RCC 7860 (cell line): Measurements from ENCODE around the gene NHLH1.

Experiments
- DNase-seq: peaks from one replicate; pipeline ENCODE4 v3.0.0-alpha.2; 2015; ENCODE audit warnings: low spot score
- FAIRE-seq: peaks from 2 replicates; lab custom pipeline; 2012; peaks lifted over from hg19 to GRCh38; lab: Jason Lieb, UNC

NHLH1 gene

GRCh38 chr1:160409486-160409885, 42.6 kb downstream of the NHLH1 start:
- no peak for FAIRE-seq
- DNase-seq = no peak

- no peak for FAIRE-seq
- no peak for DNase-seq
Observed at GRCh38 chr1:160410406-160411005, 43.6 kb downstream of the NHLH1 start.

GRCh38 chr1:160411271-160412027, 44.6 kb downstream of the NHLH1 start:
- FAIRE-seq (no peak), DNase-seq (no peak)

DNA sequence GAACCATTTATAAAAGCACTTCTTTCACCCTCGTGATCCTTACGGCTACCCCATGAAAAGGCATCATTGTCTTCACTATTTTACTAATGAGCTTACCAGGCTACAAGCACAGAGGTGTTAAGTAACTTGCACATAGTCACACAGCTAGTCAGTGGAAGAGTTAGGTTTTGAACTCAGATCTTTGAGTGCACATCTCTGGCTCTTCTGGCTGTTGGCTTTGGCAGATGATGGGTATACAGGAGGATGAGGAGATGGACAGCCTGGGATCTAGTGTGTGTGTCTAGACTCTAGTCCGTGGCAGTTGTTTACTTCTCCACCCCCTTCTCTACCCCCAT, 45.1 kb downstream of the NHLH1 start:
- FAIRE-seq (no peak), DNase-seq (no peak)

- FAIRE-seq = no peak
- no peak for DNase-seq
Observed at GRCh38 chr1:160413716-160414115, 46.8 kb downstream of the NHLH1 start.

- DNase-seq (no peak), FAIRE-seq (no peak)
Observed at GRCh38 chr1:160414881-160415280, 48.0 kb downstream of the NHLH1 start.

DNA sequence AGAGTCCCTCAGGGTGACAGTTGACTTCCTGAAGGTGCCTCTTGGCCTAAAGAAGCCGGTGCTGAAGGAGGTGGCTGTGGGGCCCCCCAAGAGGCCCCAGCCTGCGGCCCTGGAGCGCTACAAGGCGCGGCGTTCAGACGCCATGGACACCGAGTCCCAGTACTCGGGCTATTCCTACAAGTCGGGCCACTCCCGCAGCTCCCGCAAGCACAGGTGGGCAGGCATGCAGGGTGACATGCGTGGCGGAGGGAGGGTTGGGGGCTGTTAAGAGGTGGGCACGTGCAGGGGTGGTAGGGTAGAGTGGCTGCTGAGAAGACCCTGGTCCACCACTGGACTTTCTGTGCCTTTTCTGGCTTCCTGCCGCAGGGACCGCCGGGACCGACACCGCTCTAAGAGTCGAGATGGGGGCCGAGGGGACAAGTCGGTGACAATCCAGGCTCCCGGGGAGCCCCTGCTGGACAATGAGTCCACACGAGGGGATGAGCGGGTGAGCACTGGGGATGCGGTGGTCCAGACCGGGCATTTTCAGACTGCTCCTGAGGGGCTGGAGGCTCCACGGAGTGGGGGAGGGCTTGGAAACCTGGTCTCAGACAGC, 48.9 kb downstream of the NHLH1 start:
- FAIRE-seq (no peak), DNase-seq (no peak)

DNA sequence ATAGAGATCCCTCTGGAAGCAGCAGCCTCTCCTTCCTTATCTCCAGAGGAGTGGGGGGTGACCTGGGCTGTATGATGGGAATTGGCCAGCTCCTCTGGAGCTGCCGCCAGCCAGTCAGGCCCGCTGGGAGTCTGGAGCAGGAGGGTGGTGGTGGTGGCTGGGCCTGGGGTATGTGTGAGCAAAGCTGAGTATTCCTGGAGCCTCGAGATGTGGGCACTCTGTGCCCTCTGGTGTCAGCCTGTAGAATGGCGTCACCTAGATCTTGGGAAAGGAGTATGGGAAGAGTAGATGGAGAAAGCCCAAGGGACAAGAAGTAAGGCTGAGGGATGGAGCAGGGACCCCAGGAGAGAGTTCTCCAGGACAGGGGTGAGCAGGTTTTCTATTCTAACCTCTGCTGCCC, 49.5 kb downstream of the NHLH1 start:
- FAIRE-seq (no peak), DNase-seq (peak; percentile 31)

GRCh38 chr1:160418483-160418882, 51.6 kb downstream of the NHLH1 start:
- DNase-seq = no peak
- FAIRE-seq = no peak

DNA sequence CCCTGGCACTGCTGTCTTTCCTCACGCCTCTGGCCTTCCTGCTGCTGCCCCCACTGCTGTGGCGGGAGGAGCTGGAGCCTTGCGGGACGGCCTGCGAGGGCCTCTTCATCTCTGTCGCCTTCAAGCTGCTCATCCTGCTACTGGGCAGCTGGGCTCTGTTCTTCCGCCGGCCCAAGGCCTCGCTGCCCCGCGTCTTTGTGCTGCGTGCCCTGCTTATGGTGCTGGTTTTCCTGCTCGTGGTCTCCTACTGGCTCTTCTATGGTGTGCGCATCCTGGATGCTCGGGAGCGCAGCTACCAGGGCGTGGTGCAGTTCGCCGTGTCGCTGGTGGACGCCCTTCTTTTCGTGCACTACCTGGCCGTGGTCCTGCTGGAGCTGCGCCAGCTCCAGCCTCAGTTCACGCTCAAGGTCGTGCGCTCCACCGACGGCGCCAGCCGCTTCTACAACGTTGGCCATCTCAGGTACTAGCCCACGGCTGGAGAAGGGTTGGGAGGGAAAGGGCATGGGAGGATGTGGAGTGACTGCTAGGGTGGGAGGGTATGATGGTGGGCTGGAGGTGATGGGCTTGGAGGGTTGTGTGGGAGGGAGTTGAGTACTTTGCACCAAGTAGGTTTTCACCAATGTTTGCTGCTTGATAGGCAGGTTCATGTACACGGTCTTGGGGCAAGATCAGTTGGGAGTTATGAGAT, 52.4 kb downstream of the NHLH1 start:
- FAIRE-seq = no peak

GRCh38 chr1:160419838-160420169, 52.9 kb downstream of the NHLH1 start:
- FAIRE-seq = no peak
- no peak for DNase-seq

More for the DNA sequence above, 52.4 kb downstream of the NHLH1 start:
- DNase-seq = no peak

DNA sequence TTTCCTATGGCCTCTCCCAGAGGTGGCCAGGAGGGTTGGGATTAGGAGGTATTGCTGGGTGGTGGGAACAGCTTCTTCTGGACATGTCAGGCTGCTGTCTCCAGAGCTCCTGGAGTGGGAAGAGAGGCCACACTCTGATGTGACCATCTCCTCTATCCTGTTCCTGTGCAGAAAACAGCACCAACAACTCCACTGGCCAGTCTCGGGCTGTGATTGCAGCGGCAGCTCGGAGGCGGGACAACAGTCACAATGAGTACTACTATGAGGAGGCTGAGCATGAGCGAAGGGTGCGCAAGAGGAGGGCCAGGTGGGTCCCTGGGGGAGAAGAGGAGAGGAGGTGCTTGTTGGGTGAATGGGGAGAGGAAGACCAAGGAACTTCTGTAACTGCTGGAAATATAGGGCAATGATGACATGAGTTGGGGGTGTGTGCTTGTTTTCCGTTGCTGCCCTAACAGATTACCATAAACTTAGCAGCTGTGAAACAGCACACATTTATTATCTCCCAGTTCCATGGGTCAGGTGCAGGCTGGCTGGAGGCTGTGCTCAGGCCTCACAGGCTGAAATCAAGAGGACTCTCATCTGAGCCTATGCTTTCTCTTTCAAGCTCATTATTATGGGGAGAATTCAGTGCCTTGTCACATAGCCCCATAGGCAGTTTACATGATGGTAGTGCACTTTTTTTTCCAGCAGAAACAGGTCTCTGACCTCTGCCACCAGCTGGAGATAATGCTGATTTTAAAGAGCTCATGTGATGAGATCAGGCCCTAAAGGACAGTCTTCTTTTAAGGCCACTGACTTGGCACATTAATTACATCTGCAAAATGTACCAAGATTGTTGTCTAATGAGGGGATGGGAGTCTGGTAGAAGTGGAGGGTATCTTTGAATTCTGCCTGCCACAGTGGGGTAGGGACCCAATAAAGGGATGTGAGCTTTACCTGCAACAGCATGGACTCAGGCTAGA, 54.3 kb downstream of the NHLH1 start:
- DNase-seq (no peak), FAIRE-seq (no peak)

- FAIRE-seq = no peak
- DNase-seq = no peak
Observed at GRCh38 chr1:160421881-160422280, 55.0 kb downstream of the NHLH1 start.
